NCI-H2227 treated with DMSO at 0.1 percent for 48 hours (cell line): ENCODE data around the gene KDELR3.

ENCODE experiments used
- DNase-seq: peaks from one replicate; lab custom pipeline; 2025; lab: John Stamatoyannopoulos, UW

Gene KDELR3

DNA sequence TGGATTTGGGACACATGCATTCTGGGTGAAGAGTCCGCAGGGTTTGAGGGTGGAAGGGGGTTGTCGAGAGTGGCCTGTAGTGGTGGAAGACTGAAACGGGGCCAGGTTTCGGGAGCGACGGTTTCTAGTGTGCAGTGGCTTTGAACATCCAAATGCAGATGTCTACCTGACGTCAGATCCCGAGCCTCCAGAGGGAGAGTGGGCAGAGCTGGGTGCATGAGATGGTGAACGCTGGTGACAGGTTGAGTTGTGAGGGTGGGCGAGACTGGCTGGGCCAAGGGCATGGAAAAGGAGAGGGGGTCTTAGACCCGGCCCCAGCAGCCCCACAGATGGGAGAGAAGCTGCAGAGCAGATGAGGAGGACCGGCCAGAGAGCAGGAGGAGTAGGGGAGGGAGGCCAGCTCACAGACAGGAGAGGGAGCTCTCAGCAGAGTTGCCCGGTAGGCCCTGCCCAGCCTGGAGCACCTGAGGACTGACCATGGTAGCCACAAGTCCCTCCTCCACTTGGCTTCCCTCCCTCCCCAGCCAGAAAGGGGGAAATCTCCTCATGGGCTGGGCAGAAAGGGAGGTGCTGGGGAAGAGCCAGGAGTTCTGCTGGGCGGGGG lies 27.0 kb upstream of the KDELR3 start:
- no peak for DNase-seq

DNA sequence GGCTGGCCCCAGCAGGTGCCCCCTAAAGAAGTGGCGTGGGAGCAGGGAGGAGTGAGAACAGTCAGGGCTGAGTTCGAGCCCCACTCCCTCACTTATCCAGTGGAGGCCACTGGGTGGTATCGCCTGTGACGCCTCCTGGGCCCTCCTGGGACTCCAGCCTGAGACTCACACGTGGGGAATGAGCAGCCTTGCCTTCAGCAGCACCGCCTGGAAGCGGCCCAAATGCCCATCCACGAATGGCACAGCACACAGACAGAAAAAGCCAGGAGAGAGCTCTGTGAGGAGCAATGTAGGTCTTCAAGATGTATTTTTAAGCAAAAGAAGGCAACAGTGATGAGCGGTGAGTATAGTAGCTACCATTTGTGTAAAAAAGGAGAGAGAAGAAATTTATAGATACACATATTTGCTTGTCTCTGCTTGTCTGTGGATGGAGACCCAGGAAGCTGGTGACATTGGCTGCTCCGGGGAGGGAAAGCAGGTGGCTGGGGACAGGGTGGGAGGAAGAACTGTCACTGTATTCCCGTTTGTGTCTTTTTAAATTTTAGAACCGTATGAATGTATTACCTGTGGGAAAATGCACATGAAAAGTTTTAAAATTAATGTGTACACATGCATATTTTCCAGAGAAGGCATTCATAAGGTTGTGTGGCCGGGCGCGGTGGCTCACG lies 26.1 kb upstream of the KDELR3 start:
- no peak for DNase-seq

DNA sequence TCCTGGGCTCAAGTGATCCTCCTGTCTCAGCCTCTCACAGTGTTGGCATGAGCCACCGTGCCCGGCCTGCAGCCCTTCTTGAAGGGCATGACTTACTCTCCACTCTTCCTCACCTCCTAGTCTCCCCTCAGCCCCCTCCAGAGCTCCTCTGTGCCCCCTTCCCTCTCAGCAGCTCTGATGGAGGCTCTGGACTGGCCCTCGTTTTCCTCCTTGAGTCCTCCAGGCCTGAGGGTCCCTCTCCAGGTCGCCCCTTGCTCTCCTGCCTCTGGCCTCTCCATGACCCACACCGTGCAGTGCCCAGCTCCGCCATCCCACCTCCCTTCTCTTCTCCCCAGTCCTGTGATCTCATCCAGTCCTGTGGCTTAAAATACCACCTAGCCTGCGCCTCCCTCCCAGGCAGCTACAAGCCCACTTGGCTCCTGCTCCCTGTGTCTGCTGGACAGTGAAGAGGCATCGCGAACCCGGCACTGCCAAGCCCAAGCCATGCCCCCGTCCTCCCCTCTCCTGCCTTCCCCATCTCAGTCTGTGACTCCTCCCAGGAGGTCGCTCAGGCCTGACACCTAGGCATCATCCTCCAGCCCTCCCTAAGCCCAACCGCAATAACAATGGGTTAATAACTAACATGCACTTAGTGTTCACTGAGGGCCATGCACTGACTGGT lies 24.8 kb upstream of the KDELR3 start:
- no peak for DNase-seq

DNA sequence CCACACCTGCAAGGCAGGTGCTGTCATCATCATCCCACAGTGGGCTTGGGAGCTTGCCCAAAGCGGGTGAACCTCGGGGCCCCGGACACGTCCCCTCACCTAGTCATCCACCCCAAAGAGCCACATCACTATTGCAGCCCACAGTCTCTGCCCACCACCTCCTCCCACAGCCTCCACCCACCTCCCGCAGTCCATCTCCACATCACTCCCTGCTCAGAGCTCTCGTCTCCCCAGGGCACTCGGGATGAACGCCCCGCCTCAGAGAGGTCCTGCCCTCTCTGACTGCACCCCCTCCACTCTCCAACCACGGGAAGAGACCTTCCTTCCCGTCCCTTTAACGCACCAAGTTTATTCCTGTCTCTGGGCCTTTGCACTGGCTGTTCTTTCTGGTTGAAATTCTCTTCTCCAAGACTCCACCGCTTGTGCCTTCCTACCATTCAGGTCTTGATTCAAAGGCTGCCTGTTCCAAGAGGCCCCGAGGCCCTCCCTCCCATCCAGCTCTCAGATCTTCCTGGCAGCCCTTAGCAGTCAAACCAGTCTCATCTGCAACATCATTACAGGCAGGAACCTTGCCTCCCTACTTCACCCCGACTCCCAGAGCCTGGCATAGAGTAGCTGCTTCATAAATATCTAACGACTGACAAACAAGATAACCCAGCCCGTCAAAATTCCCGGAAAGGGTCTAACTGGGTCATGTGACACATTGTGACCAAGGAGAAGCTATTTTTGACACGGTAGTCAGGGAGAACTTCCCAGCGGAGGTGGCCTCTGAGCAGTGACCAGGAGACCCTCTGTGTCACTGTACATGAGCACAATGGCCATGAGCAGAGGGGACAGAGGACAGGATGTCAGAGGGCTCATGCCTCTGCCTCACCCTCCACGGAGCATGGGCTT lies 24.0 kb upstream of the KDELR3 start:
- DNase-seq: no peak

DNA sequence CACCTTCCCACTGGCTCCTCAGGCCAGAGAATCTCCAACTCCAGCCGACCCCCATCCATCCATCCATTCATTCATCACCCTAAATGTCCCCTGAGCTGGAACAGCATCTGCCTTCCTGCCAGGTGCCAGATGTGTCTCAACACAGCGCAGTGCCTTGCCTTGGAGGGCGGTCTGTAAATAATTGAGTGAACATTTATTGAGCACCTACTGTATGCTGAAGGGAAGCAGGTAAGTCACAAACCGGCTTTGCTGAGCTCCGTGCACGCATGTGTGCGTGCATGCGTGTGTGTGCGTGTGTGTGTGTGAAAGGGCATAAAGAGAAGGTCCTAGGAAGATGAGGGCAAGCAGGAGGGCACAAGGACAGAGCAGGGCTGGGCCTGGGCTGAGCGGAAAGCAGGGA lies 23.1 kb upstream of the KDELR3 start:
- no peak for DNase-seq

DNA sequence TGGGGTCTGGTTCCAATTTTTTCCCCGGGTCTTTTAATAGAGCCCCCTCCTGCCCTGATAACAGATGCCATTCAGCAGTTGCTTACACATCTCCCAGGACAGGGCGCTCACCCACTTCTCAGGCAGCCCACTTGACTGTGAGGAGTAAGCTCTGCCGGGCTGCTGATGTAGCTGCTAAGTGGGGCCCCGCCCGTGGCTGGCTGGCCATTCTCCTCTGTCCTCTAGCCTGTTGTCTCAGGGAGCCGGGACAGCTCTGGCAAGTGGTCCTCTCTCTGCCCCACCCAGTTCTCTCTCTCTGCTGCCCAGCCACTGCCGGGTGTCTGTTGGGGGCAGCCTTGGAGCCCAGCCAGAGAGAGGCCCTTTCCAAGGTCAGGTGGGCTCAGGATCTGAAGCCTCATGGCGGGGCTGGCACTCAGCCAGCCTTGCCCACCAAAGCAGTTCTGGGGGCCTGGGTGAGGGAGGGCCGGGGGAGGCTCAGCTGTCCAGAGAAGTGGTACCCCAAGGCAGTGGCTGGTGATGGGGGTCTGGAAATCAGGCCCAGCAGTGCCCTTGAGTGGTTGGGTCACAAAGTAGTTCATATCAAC lies 21.8 kb upstream of the KDELR3 start:
- no peak for DNase-seq

DNA sequence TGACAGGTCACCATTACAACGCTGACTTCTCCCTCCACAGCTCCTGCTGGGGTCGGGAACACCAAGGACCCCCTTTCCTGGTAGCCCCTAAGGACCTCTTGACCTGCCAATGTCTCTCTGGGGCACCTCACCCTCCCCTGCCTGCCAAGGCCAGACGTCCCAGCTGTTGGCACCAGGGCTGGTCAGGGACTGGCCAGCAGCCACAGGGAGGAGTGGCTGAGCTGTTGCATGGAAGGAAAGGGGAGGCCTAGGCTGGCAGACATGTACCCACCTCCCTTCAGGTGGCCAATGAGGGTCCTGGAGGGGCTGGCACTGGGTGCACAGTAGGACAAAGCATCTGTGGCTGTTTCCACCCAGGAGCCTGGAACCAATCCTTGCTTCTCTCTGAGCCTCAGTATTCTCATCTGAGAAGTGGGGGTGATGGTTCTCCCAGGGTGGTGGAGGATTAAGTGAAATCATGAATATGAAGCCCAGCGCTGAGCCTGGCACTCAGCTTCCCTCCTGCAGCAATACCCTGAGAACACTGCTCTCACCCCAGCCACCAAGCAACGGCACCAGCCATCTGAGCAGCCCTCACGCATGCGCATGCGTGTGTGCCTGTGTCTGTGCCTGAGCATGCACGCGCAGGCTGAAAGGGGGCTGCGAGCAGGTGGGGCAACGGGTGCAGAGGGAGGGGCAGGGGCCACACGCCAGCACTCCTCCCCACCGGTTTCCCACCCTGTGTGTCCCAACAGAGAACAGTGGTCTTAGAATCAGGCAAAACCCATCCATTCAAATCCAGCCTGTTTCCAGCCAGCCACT lies 18.8 kb upstream of the KDELR3 start:
- no peak for DNase-seq

DNA sequence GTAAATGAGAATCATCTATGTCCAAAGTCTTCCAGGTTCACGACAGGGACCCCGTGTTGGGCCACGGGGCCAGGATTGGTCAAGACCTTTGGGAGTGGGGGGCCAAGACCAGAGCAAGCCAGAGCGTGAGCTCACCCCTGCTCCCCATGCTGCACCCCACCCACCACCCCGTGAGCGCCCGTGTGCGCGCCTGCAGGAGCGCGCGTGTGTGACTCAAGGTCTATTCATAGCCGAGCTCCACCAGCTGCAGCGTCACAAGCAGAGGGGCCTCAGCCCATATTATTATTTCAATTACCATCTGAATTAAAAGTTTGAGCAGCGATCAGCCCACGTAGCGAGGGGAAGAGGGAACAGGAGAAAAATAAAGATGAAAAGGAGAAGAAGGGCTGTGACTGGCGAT lies 18.1 kb upstream of the KDELR3 start:
- DNase-seq: no peak

DNA sequence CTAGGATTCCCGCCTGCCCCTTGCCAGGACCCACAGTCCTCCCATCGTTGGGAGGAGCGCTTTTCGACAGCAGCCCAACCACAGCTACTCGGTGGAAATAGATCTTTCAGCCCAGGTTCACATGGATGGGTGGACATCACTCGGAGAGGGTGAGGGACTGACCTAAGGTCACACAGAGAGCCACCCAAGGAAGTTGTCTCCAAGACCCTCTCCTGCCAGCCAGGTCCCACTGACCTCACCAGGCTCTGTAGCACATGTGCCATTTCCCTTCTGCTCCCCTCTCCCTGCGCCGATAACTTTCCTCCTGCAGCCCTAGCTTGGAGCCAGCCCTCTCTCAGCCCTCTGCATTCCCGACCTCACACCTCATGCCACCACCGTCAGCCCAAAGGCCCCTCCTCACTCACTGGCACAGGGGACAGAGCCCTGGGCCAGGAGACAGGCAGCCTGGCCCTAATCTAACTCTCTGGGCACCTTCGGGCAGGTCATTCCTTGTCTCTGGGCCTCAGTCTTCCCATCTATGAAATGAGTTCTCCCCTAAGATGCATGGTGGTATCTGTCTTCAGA lies 17.6 kb upstream of the KDELR3 start:
- DNase-seq: no peak

DNA sequence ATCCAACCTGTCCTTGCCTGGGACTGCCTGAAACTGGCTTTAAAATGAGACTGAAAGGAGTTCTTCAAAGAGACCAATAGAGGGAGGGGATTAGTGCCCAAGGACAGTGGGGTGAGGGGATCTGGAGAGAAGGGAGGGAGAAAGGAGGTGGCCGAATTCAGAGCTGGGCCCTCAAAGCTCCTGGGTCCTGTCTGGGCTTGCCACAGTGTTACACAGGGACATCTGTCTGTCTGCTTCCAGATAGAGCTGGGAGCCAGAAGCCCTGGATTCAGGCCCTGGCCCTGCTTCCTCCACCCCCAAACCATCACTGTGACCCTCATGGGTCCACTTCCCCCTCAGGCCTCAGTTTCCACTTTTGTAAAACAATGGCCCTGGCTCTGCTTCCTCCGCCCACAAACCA lies 16.5 kb upstream of the KDELR3 start:
- no peak for DNase-seq

DNA sequence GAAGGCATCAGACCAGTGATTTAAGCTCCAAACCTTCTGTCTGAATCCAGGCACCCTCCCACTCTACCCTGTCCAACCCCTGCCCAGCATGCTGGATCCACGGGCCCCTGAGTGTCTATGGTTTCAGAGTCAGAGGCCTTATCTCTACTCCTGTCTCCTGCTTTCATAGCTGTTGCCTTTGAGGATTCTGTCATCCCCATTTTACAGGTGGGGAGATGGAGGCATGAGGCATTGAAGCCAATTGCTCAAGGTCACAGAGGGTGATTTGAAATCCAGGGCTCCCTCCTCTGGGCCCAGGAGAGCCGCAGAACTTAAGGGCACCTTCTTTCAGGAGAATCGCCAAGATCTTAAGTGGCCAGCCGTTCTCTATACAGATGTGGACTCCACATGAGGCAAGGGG lies 16.0 kb upstream of the KDELR3 start:
- no peak for DNase-seq

DNA sequence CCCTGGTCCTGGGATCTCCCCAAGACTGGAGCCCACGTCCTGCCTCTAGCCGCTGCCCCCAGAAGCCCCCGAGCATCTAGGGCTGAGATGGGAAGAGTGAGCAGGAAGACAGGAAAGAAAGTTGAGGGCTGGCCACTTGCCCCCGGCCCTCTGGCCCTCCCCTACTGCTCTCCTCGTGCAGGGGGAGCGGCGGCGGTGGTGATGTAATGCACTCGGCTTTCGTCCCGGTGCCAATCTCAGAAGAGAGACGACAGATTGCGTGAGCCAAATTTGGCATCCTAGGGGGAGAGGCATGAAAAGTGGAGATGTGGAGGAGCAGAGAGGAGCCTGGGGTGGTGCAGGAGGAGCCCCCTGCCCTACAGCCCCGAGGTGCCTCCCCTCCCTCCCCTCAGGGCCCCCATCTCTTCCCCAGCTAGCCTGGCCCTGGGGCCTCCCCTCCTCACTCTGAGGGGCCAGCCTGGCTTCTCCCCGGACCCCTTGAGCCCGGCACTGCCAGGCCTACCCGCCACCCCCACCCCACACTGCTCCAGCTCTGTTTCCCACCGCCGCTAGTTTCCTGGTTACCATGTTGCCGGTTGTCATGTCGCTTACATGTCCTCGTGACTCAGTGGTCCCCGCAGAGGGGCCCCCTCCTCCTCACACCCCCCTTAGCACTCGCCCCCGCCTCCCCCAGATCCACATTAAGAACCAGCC lies 15.4 kb upstream of the KDELR3 start:
- DNase-seq: no peak

DNA sequence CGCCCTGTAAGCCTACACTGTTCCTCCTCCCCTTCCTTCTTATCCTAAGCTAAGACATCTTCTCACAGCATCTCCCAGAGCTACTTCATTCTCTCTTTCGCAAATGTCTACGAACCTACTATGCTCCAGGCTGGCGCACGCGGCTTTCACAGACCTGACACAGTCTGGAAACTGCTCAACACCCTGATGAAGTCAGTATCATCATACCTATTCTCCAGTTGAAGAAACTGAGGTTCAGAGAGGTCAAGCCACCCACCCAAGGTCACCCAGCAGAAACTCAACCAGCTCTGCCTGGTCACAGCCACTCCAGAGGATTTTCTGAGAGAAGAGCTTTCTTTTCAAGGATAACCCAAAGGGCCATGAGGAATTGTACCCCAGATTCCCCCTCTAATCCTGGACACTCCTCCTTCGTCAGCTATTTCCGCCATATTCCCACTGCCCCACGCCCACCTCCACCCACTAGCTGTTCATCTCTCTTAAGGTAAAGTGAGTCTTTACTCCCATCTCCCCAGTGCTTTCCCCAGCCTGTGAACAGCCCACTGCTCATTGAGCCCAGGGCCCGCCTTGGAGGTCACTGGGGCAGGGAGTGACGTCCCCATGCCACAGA lies 14.7 kb upstream of the KDELR3 start:
- no peak for DNase-seq

DNA sequence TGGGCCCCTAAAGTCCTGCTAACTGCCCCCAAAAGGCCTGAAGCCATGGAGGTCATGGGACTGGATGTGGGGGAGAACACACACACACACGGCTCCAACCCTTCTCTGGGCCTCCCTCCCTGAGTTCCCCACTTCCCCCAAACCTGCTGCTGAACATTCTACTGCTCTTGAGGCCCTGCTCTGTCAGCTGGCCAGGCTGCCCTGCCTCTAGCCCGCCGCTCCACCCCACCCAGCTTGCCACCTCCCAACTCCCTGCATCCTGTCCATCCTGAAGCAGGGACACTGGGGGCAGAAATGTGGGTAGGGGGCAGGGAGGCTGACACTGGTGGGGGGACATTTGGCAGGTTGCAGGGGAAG lies 13.9 kb upstream of the KDELR3 start:
- no peak for DNase-seq

DNA sequence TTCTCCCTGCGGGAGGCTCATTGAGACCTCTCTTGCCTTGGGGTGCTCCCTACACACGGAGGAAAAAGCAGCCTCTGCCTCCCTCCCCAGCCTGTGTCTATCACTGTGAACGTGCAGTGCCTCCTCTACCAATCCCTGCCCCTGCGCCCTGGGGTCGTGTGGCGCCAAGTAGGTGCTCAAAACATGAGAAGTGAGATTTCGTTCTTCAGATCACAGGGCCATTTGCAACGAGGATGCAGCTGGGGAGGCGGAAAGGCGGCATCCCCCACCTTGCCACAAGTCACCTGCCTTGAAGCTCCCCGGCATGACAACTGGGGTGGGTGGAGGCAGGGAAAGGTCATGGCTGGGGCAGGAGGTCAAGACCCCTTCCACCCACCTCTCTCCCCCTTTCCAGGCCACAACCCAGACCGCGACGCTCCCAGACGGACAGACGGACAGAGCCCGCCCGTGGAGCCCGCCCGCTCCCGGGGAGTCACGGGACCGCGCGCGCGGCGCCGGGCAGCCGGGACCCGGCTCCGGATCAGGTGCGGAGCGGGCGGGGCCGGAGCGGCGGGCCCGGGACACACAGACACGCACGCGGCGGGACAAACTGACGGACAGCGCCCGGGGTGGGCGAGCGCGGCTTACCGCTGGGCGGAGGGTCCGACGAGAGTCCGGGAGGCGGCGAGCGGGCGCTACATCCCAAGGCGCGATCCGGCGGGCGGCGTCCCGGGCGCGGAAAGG lies 13.4 kb upstream of the KDELR3 start:
- DNase-seq: no peak

DNA sequence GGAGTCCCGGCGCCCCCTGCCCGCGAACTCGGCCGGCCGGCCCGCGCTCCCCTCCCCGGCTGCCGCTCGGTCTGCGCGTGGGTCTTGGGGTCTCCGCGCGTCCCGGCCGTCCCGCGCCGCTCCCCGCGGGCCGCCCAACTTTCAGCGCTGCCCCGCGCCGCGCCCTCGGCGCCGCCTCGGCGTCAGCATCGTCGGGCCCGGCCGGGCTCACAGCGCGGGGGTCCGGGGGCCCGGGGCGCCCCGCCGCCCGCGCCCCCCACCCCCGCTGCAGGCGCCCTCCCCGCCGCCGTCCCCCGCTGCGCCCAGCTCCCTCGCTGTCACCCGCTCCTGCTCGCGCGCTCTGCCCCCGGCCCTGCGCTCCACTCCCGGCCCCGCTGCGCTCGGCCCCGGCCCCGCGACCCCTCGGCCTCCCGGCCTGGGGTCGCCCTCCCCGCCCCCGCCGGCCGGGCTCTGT lies 12.8 kb upstream of the KDELR3 start, which contains the start of gene KCNJ4:
Gene KCNJ4, minus strand, starts transcription at position 124 of the 454 bp plus-strand sequence. CDS start 27,067 bp downstream, outside the sequence.
- no peak for DNase-seq

DNA sequence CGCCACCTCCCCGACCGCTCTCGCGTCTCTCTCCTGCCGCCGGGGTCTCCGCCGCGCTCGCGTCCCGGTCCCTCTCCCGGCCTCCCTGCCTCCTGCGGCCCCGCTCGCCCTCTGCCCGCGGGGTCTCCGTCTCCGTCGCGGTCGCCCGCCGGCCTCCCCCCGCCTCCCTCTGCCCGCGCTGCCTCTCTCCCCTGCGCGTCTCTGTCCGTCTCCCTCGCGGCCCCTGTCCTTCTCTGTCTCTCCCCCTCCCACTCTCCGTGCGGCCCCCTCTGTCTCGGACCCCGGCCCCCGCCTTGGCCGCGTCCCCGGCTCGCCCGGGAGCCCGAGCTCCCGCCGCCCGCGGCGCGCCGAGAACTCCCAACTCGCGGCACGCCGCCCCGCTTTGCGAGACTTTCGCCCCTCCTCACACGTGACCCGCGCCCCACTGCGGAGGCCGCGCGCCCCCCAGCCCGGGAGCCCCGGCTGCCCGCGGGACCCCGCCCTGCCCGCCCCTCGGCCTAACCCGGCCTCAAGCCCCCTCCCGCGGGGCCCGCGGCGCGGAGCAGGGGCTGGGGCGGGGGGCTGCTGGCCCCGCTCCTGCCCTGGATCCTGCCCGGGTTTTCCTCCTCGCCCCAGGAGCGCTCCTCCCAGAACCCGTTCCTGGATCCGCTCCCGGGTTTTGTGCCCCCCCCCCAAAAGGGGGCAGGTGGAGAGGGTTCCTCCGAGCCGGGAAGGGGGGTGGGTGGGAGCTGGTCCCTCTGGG lies 12.2 kb upstream of the KDELR3 start:
- peak; percentile 28 for DNase-seq

DNA sequence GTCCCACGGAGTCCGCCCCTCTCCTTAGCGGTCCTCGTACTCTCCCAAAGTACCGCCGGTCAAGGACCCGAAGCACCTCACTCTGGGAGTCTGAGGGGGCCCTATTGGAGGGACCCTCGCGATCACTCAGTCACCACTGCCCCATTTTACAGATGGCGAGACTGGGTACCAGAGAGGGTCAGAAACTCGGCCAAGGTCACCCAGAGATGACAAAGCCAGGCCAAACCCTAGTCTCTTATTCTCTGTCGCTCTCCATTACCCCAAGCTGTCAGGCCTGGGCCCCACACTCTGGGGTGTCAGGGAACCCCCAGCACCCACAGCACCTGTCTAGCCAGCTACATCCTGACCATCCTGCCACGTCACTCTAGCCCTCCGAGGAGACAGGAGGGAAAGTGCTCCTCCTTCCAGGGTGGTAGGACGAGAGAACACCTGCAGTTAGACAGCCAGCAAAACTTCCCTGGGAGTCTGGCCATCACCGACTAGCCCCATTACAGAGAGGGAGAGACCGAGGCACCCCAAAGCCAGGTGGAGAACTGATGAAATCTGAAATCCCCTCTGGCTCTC lies 11.5 kb upstream of the KDELR3 start:
- no peak for DNase-seq
